Spleen (tissue), 11 donors: ENCODE data around the gene RNF150. TPM values are rescaled to one million over a fixed set of nuclear protein-coding genes. Genes with fewer than 3 reads are reported as not detected.

Source experiments
- DNase-seq: peaks from one replicate; pipeline ENCODE4 v3.0.0-alpha.2; 2020
- H3K27ac ChIP-seq, 8 donors: fragments of 200-600 bp; sonication (generic) in 7 of 8; 1 replicate in 4 of 8; 2 replicates in 4 of 8; pipeline versions ENCODE4 v1.5.0 to v1.8.0; 2016 to 2021; ENCODE audit warnings: inconsistent platforms in 4 of 8, mild to moderate bottlenecking in 4 of 8, moderate library complexity in 1 of 8
- H3K27me3 ChIP-seq, 7 donors: fragments of 200-600 bp; sonication (generic) in 6 of 7; replicated peaks in 1 of 7; 1 replicate in 4 of 7; 2 replicates in 3 of 7; pipeline versions ENCODE4 v1.5.0 to v1.8.0; 2016 to 2021; ENCODE audit warnings: inconsistent platforms in 3 of 7, mild to moderate bottlenecking in 1 of 7
- H3K36me3 ChIP-seq, 6 donors: fragments of 200-600 bp; sonication (generic) in 5 of 6; 1 replicate in 4 of 6; 2 replicates in 2 of 6; pipeline versions ENCODE4 v1.5.0 to v1.8.0; 2016 to 2021; ENCODE audit warnings: inconsistent platforms in 2 of 6
- H3K4me1 ChIP-seq, 6 donors: fragments of 200-600 bp; sonication (generic) in 5 of 6; 1 replicate in 3 of 6; 2 replicates in 3 of 6; pipeline versions ENCODE4 v1.5.0 to v1.8.0; 2016 to 2021; ENCODE audit warnings: inconsistent platforms in 3 of 6
- H3K4me3 ChIP-seq, 8 donors: fragments of 200-600 bp; sonication (generic) in 7 of 8; 1 replicate in 4 of 8; 2 replicates in 4 of 8; pipeline versions ENCODE4 v1.5.0 to v1.8.0; 2016 to 2021; ENCODE audit warnings: inconsistent platforms in 4 of 8, mild to moderate bottlenecking in 4 of 8, moderate library complexity in 2 of 8
- H3K9me3 ChIP-seq, 8 donors: fragments of 200-600 bp; sonication (generic) in 7 of 8; 1 replicate in 4 of 8; 2 replicates in 4 of 8; pipeline versions ENCODE4 v1.5.0 to v1.8.0; 2016 to 2021; ENCODE audit warnings: inconsistent platforms in 4 of 8
- POLR2A ChIP-seq, 3 donors: fragments of 450-650 bp; IDR thresholded peaks; one replicate each; pipeline ENCODE4 v1.5.1; 2017; ENCODE audit warnings: antibody characterized with exemption in 3 of 3, mild to moderate bottlenecking in 1 of 3
- POLR2AphosphoS5 ChIP-seq, 3 donors: sonication (generic); formaldehyde crosslinking; IDR thresholded peaks; one replicate each; pipeline ENCODE4 v1.5.1; 2017; ENCODE audit warnings: antibody characterized with exemption in 3 of 3
- WGBS, 5 donors: extraction: QIAGEN DNeasy Blood & Tissue Kit in 3 of 5; methylation state at CpG; one replicate each; pipeline versions ENCODE4 v1.1.5 to v1.1.7; 2013 to 2018; 5-methylcytosine and 5-hydroxymethylcytosine counted together
- intact Hi-C: fragments of 100-400 bp; cut with DNase I; formaldehyde crosslinking; loops from one replicate; pipeline ENCODE4 v1.15.0; 2023; ENCODE audit warnings: low total_unique reads
- polyA plus RNA-seq, 3 donors: library from polyadenylated mRNA; stranded (reverse); fragments of 200-250 nt; gene quantifications; one replicate each; pipeline ENCODE4 v1.2.1, GENCODE V29; 2013
- total RNA-seq, 7 donors: library from RNA; depleted of rRNA in 3 of 7; stranded (reverse); fragments of >200 nt in 3 of 7; fragmentation: NEBNext Ultra II Directional in 4 of 7; extraction: Animal tissue kit (Norgen Biotek cat#: 25700) in 4 of 7; gene quantifications; one replicate each; pipeline versions ENCODE4 v1.1.0 to v1.2.1, GENCODE V29; 2016 to 2021
- TF ChIP-seq, protein P1 (sequence below), 11 experiments: fragments of 200-600 bp in 7 of 11; fragments of 450-650 bp in 4 of 11; sonication (generic) in 4 of 11; IDR thresholded peaks in 8 of 11; conservative IDR thresholded peaks in 3 of 11; 1 replicate in 7 of 11; 2 replicates in 4 of 11; pipeline versions ENCODE4 v1.4.0 to v1.8.0; 2016 to 2021; ENCODE audit warnings: antibody characterized with exemption in 11 of 11, inconsistent platforms in 4 of 11, mild to moderate bottlenecking in 1 of 11
- donor health status: healthy with polysubstance abuse.
- donor health status: DM: no; HTN: no; CAD: no; lungs with moderate emphysema.
- donor health status: DM: no; HTN: no; CAD: no.
- donor health status: Bipolar disorder and iron deficiency.
- donor health status: healthy.
- donor health status: DM: no; HTN: no; CAD: no.
- donor health status: DM: yes; HTN: yes; CAD: no.

Gene RNF150
- total and polyA plus RNA-seq, 10 donors: 1.2 to 42.1 (median 19.2) TPM

DNA sequence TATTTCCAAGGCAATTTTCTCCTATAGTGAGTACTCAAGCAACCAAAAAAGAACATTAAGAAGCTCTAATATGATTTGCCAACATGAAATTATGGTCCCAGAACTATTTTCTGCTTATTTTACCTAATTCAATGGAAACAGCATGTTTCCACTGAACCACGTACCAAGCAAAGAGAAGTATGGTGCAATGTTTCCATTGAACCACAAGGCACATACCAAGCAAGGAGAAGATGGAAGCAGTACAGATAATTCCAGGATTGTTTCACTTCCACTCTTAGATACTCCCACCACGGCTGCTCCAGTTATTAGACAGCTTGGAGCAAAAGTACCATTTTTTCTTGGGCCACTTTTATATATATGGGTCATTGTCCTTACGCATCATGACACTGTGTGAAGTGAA, 164.9 kb downstream of the RNF150 start:
- intact Hi-C loops: no loop called here
- Histone ChIP-seq H3K9me3 (no peaks in the 10 kb centered on the region), H3K4me3 (no peak overlapping the region), H3K4me1 (peaks cover 0 to 14% (median 0%) of the 10 kb centered on the region in 6 donors), H3K36me3 (no peaks in the 10 kb centered on the region), H3K27me3 (no peaks in the 10 kb centered on the region), H3K27ac (no peak overlapping the region)
- WGBS, 5 donors: 55 to 87% (median 63%) methylated on average over 3 of the region's 3 CpGs
- TF ChIP-seq POLR2AphosphoS5 (IDR thresholded peaks at IDR 0.05) (no peak), POLR2A (IDR thresholded peaks at IDR 0.05) (no peak)
- TF ChIP-seq, protein P1, sequence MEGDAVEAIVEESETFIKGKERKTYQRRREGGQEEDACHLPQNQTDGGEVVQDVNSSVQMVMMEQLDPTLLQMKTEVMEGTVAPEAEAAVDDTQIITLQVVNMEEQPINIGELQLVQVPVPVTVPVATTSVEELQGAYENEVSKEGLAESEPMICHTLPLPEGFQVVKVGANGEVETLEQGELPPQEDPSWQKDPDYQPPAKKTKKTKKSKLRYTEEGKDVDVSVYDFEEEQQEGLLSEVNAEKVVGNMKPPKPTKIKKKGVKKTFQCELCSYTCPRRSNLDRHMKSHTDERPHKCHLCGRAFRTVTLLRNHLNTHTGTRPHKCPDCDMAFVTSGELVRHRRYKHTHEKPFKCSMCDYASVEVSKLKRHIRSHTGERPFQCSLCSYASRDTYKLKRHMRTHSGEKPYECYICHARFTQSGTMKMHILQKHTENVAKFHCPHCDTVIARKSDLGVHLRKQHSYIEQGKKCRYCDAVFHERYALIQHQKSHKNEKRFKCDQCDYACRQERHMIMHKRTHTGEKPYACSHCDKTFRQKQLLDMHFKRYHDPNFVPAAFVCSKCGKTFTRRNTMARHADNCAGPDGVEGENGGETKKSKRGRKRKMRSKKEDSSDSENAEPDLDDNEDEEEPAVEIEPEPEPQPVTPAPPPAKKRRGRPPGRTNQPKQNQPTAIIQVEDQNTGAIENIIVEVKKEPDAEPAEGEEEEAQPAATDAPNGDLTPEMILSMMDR (IDR thresholded peaks at IDR 0.05 in 8 of 11, conservative IDR thresholded peaks at IDR 0.05 in 3 of 11): no peak
- no peak for DNase-seq

DNA sequence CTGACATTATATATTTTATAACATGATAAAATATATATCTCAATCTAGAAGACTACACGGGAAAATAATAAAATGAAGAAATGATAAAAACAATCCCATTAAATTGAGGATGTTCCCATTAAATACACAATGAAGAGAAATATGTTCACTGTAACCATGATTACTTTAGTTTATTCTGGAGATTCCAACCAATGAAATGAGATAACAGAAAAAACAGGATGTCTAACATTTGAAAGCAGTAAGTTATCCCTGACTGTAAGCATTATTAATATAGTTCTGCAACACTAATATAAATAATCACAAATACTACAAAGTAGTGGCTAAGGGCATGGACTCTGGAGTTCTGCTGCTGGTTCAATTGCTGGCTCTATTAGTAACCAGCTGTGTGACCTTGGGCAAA, 169.4 kb downstream of the RNF150 start:
- no peak for DNase-seq
- no peaks in the 10 kb centered on the region for H3K4me1 ChIP-seq
- H3K9me3 ChIP-seq: no peaks in the 10 kb centered on the region
- intact Hi-C loops: no loop called here
- no peak overlapping the region for H3K4me3 ChIP-seq
- H3K36me3 ChIP-seq: no peaks in the 10 kb centered on the region
- no peaks in the 10 kb centered on the region for H3K27me3 ChIP-seq
- TF ChIP-seq POLR2A (IDR thresholded peaks at IDR 0.05) (no peak), POLR2AphosphoS5 (IDR thresholded peaks at IDR 0.05) (no peak)
- TF ChIP-seq, protein P1 (IDR thresholded peaks at IDR 0.05 in 8 of 11, conservative IDR thresholded peaks at IDR 0.05 in 3 of 11): no peak
- no peak overlapping the region for H3K27ac ChIP-seq
- WGBS, 5 donors: 90 to 98% (median 96%) methylated on average over 1 of the region's 1 CpG

DNA sequence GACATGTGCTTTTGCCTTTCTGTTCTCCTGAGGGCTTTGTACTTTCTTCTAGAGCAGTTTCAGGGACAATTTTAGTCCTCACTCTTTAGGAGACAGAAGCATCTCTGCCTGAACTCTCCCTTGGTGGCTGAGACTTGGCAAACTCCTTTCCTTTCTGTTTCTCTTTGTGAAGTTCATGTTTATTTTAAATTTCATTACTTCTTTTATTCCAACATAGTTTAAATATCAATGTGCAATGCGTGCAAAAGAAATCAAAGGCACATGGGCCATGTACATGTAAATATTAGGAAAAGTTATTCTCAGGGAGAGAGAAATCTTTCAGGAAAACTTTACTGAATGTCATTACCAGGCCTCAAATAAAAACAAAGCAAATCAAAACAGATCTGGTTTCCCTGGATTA, 177.6 kb downstream of the RNF150 start:
- no peak overlapping the region for H3K27ac ChIP-seq
- WGBS, 5 donors: 73 to 92% (median 79%) methylated on average over 1 of the region's 1 CpG
- intact Hi-C loops: no loop called here

DNA sequence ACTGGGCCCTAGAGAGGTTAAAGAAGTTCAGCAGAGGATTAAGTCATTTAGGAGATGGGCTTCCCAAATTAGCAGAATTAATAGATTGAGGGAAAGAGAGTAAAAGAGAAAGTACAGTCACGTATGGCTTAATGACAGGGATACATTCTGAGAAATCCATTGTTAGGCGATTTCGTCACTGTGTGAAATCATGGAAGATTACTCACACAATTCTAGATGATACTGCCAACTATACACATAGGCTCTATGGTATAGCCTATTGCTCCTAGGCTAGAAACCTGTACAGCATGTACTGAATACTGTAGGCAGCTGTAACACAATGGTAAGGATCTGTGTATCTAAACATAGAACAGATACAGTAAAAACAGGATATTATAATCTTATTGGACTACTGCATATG, 180.6 kb downstream of the RNF150 start:
- H3K27ac ChIP-seq: no peak overlapping the region
- DNase-seq: no peak
- 83 to 96% (median 86%) methylated on average over 3 of the region's 3 CpGs for WGBS, 5 donors
- TF ChIP-seq POLR2A (IDR thresholded peaks at IDR 0.05): no peak
- TF ChIP-seq POLR2AphosphoS5 (IDR thresholded peaks at IDR 0.05): no peak
- TF ChIP-seq, protein P1 (IDR thresholded peaks at IDR 0.05 in 8 of 11, conservative IDR thresholded peaks at IDR 0.05 in 3 of 11): no peak
- no peaks in the 10 kb centered on the region for H3K4me1 ChIP-seq
- H3K4me3 ChIP-seq: no peak overlapping the region
- H3K27me3 ChIP-seq: no peaks in the 10 kb centered on the region
- no peaks in the 10 kb centered on the region for H3K36me3 ChIP-seq
- intact Hi-C loops: no loop called here
- H3K9me3 ChIP-seq: peaks cover 0 to 4% (median 0%) of the 10 kb centered on the region in 8 donors

More for the DNA sequence above, 177.6 kb downstream of the RNF150 start:
- peaks cover 0 to 4% (median 0%) of the 10 kb centered on the region in 8 donors for H3K9me3 ChIP-seq
- no peaks in the 10 kb centered on the region for H3K36me3 ChIP-seq
- no peaks in the 10 kb centered on the region for H3K27me3 ChIP-seq
- TF ChIP-seq, protein P1 (IDR thresholded peaks at IDR 0.05 in 8 of 11, conservative IDR thresholded peaks at IDR 0.05 in 3 of 11): no peak
- TF ChIP-seq POLR2A (IDR thresholded peaks at IDR 0.05): no peak
- TF ChIP-seq POLR2AphosphoS5 (IDR thresholded peaks at IDR 0.05): no peak
- H3K4me1 ChIP-seq: no peaks in the 10 kb centered on the region
- no peak for DNase-seq
- H3K4me3 ChIP-seq: no peak overlapping the region
